ENCODE measurements around the gene PCDHA6.
"Not testable (repeated sequence)": the region's sequence is repeated elsewhere in the genome, so short reads cannot be mapped to it uniquely, and the experiment has no call there.

Gene PCDHA6

GRCh38 chr5:140835622-140836510, 8.1 kb downstream of the PCDHA6 start:
- H3K27me3 Mint-ChIP-seq (ENCODE audit: low read depth) = no peaks in the 10 kb centered on the region
- H3K9me3 Mint-ChIP-seq = peaks cover 61% of the 10 kb centered on the region
- TF ChIP-seq, protein P1, sequence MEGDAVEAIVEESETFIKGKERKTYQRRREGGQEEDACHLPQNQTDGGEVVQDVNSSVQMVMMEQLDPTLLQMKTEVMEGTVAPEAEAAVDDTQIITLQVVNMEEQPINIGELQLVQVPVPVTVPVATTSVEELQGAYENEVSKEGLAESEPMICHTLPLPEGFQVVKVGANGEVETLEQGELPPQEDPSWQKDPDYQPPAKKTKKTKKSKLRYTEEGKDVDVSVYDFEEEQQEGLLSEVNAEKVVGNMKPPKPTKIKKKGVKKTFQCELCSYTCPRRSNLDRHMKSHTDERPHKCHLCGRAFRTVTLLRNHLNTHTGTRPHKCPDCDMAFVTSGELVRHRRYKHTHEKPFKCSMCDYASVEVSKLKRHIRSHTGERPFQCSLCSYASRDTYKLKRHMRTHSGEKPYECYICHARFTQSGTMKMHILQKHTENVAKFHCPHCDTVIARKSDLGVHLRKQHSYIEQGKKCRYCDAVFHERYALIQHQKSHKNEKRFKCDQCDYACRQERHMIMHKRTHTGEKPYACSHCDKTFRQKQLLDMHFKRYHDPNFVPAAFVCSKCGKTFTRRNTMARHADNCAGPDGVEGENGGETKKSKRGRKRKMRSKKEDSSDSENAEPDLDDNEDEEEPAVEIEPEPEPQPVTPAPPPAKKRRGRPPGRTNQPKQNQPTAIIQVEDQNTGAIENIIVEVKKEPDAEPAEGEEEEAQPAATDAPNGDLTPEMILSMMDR (IDR thresholded peaks at IDR 0.05; ENCODE audit: unreplicated experiment in 3 of 3) = no peak
- no peaks in the 10 kb centered on the region for H3K4me1 Mint-ChIP-seq
- H3K4me3 Mint-ChIP-seq = no peak overlapping the region
- no peak overlapping the region for H3K27ac Mint-ChIP-seq
- H3K36me3 Mint-ChIP-seq (ENCODE audit: low read depth) = peaks cover 89% of the 10 kb centered on the region

- TF ChIP-seq, protein P1 (IDR thresholded peaks at IDR 0.05; ENCODE audit: unreplicated experiment in 3 of 3) = no peak
- no peak within 1 kb of the TSS for H3K4me3 Mint-ChIP-seq
- no peaks in the 10 kb centered on the region for H3K27me3 Mint-ChIP-seq (ENCODE audit: low read depth)
- no peak within 1 kb of the TSS for H3K27ac Mint-ChIP-seq
- no peaks in the 10 kb centered on the region for H3K4me1 Mint-ChIP-seq
- peaks cover 48% of the 10 kb centered on the region for H3K9me3 Mint-ChIP-seq
- peaks cover 84% of the 10 kb centered on the region for H3K36me3 Mint-ChIP-seq (ENCODE audit: low read depth)
These were observed 13.5 kb downstream of the PCDHA6 start, which contains the start of gene PCDHA8 for GRCh38 chr5:140840978-140841962. Gene PCDHA8, plus strand, starts transcription at chr5:140841187. Its CDS starts 135 bp downstream, at chr5:140841322.

DNA sequence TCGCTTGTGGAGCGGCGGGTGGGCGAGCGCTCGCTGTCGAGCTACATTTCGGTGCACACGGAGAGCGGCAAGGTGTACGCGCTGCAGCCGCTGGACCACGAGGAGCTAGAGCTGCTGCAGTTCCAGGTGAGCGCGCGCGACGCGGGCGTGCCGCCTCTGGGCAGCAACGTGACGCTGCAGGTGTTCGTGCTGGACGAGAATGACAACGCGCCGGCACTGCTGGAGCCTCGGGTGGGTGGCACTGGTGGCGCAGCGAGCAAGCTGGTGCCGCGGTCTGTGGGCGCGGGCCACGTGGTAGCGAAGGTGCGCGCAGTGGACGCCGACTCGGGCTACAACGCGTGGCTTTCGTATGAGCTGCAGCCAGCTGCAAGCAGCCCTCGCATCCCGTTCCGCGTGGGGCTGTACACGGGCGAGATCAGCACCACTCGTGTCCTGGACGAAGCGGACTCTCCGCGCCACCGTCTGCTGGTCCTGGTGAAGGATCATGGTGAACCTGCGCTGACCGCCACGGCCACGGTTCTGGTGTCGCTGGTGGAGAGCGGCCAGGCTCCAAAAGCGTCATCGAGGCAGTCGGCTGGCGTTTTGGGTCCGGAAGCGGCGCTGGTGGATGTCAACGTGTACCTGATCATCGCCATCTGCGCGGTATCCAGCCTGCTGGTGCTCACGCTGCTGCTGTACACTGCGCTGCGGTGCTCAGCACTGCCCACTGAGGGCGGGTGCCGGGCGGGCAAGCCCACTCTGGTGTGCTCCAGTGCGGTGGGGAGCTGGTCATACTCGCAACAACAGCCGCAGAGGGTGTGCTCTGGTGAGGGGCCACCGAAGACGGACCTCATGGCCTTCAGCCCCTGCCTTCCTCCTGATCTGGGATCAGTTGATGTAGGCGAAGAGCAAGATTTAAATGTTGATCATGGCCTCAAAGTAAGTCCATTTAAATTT, 15.3 kb downstream of the PCDHA6 start:
- H3K27ac Mint-ChIP-seq = no peak overlapping the region
- peaks cover 86% of the 10 kb centered on the region for H3K36me3 Mint-ChIP-seq (ENCODE audit: low read depth)
- no peaks in the 10 kb centered on the region for H3K27me3 Mint-ChIP-seq (ENCODE audit: low read depth)
- H3K4me3 Mint-ChIP-seq = no peak overlapping the region
- H3K4me1 Mint-ChIP-seq = no peaks in the 10 kb centered on the region
- peaks cover 56% of the 10 kb centered on the region for H3K9me3 Mint-ChIP-seq
- TF ChIP-seq, protein P1 (IDR thresholded peaks at IDR 0.05; ENCODE audit: unreplicated experiment in 3 of 3) = no peak

DNA sequence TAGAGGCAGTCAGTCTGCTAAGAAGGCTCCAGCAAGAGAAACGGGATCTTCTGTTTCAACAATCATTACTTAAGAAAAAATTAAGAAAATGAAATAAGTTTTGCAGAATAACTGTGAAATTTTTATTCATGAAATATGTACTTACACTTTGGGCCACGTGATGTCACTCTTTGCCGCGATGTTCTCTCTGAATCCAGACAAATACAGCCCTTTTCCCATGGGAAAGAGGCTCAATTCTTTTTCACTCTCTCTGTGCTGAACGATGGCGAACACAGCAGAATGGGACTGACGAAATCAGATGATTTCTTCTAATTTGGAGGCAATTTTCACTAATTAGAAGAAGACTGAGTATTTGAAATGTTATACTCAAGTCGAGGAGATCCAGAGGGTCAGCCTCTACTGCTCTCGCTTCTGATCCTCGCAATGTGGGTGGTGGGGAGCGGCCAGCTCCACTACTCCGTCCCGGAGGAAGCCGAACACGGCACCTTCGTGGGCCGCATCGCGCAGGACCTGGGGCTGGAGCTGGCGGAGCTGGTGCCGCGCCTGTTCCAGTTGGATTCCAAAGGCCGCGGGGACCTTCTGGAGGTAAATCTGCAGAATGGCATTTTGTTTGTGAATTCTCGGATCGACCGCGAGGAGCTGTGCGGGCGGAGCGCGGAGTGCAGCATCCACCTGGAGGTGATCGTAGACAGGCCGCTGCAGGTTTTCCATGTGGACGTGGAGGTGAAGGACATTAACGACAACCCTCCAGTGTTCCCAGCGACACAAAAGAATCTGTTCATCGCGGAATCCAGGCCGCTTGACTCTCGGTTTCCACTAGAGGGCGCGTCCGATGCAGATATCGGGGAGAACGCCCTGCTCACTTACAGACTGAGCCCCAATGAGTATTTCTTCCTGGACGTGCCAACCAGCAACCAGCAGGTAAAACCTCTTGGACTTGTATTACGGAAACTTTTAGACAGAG, 20.7 kb downstream of the PCDHA6 start, which contains the start of gene PCDHA9:
TSS of gene PCDHA9 (plus strand) at position 244 of the 964 bp plus-strand sequence. CDS start at position 358, 114 bp downstream.
- H3K4me3 Mint-ChIP-seq; H3K4me1 Mint-ChIP-seq; H3K27me3 Mint-ChIP-seq (ENCODE audit: low read depth); H3K27ac Mint-ChIP-seq: not testable (repeated sequence)
- Mint-ChIP-seq H3K36me3 (ENCODE audit: low read depth) (peaks cover 78% of the 10 kb centered on the region), H3K9me3 (peaks cover 54% of the 10 kb centered on the region)

GRCh38 chr5:140849831-140850634, 22.3 kb downstream of the PCDHA6 start:
- H3K36me3 Mint-ChIP-seq (ENCODE audit: low read depth) = peaks cover 73% of the 10 kb centered on the region
- H3K27me3 Mint-ChIP-seq (ENCODE audit: low read depth); H3K4me3 Mint-ChIP-seq; H3K4me1 Mint-ChIP-seq; H3K27ac Mint-ChIP-seq: not testable (repeated sequence)
- H3K9me3 Mint-ChIP-seq = peaks cover 54% of the 10 kb centered on the region

All from nephron (organoid).